Smooth muscle cell (in vitro differentiated cells): ENCODE measurements around the gene TNRC18. TPM values are rescaled to one million over a fixed set of nuclear protein-coding genes. Genes with fewer than 3 reads are reported as not detected.

Experiments
- DNase-seq: peaks from one replicate; lab custom pipeline; 2025; ENCODE audit not compliant: unreplicated experiment; lab: John Stamatoyannopoulos, UW
- H2AFZ ChIP-seq: fragments of 200-600 bp; sonication (generic); 2 replicates; pipeline ENCODE4 v1.6.0; 2016; ENCODE audit warnings: antibody characterized with exemption, low read depth, mild to moderate bottlenecking
- H3F3A ChIP-seq: fragments of 200-600 bp; sonication (generic); 2 replicates; pipeline ENCODE4 v1.6.0; 2017; ENCODE audit warnings: antibody characterized with exemption, low read depth
- H3K27ac ChIP-seq: fragments of 200-600 bp; sonication (generic); 2 replicates; pipeline ENCODE4 v1.5.1; 2016; ENCODE audit warnings: low read depth, mild to moderate bottlenecking
- H3K27me3 ChIP-seq: fragments of 200-600 bp; sonication (generic); 2 replicates; pipeline ENCODE4 v1.6.1; 2016; ENCODE audit warnings: low read depth, mild to moderate bottlenecking
- H3K36me3 ChIP-seq: fragments of 200-600 bp; sonication (generic); 2 replicates; pipeline ENCODE4 v1.5.1; 2016; ENCODE audit warnings: low read depth
- H3K4me1 ChIP-seq: fragments of 200-600 bp; sonication (generic); 2 replicates; pipeline ENCODE4 v1.5.1; 2016; ENCODE audit warnings: low read depth
- H3K4me2 ChIP-seq: fragments of 200-600 bp; sonication (generic); 2 replicates; pipeline ENCODE4 v1.6.0; 2016; ENCODE audit warnings: mild to moderate bottlenecking
- H3K4me3 ChIP-seq: fragments of 200-600 bp; sonication (generic); 2 replicates; pipeline ENCODE4 v1.5.1; 2016; ENCODE audit warnings: mild to moderate bottlenecking
- H3K79me2 ChIP-seq: fragments of 200-600 bp; sonication (generic); 2 replicates; pipeline ENCODE4 v1.6.0; 2016; ENCODE audit warnings: low read depth, mild to moderate bottlenecking
- H3K9ac ChIP-seq: fragments of 200-600 bp; sonication (generic); 2 replicates; pipeline ENCODE4 v1.6.0; 2016; ENCODE audit warnings: low read depth
- H3K9me3 ChIP-seq: fragments of 200-600 bp; sonication (generic); replicated peaks from 2 replicates; pipeline ENCODE4 v1.5.1; 2016; ENCODE audit warnings: low read depth
- H4K20me1 ChIP-seq: fragments of 200-600 bp; sonication (generic); 2 replicates; pipeline ENCODE4 v1.6.0; 2016; ENCODE audit warnings: low read depth
- WGBS: methylation state at CpG from one replicate; pipeline ENCODE4 v1.1.7; 2016; ENCODE audit warnings: low lambda C conversion rate; 5-methylcytosine and 5-hydroxymethylcytosine counted together
- polyA plus RNA-seq: library from polyadenylated mRNA; unstranded; fragments of >200 nt; fragmentation: Nextera tagmentation; extraction: Ambion mirVana; gene quantifications from 2 replicates; pipeline ENCODE4 v1.2.1, GENCODE V29; 2016
- total RNA-seq: library from RNA; depleted of rRNA; stranded (reverse); fragments of >200 nt; gene quantifications from 2 replicates; pipeline ENCODE4 v1.2.3, GENCODE V29; 2014
- TF ChIP-seq, protein P1 (sequence below): fragments of 200-600 bp; sonication (generic); IDR thresholded peaks from 2 replicates; pipeline ENCODE4 v1.5.1; 2017; ENCODE audit warnings: borderline replicate concordance, mild to moderate bottlenecking, antibody characterized with exemption; ENCODE audit not compliant: insufficient read depth, poor library complexity, severe bottlenecking

Gene TNRC18
- total and polyA plus RNA-seq, 2 experiments from 2014 or later: 6.4 to 40.3 TPM

DNA sequence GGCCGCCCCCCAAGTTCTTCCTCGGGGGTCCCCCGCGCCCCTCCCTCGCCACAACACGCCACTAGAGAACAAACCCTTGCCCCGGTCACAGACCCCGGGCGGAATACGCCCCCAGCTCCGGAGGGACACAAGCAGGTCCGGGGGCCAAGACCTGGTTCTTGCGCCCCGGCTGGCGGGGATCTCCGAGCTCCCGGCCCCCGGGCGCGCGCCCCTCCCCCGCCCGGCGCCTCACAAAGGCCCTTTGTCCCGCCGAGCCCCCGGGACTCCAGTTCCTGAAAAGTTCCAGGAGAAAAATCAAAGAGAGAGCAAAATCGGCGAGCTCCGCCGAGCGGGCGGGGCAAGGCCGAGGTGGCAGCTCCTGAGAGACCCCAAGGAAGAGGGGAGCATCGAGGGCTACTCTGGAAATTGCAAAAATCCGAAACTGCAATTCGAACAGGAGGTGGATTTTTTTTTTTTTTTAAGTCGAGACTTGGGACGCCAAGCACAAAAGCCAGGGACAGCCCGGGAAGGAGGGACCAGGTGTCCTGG, 4.0 kb downstream of the TNRC18 start:
- H3K4me2 ChIP-seq: peak overlapping the region; percentile 100
- no peaks in the 10 kb centered on the region for H3K27me3 ChIP-seq
- peaks cover 63% of the 10 kb centered on the region for H4K20me1 ChIP-seq
- WGBS: under 1% methylated on average over 18 of the region's 40 CpGs
- H2AFZ ChIP-seq: no peak overlapping the region
- no peak for DNase-seq
- TF ChIP-seq, protein P1, sequence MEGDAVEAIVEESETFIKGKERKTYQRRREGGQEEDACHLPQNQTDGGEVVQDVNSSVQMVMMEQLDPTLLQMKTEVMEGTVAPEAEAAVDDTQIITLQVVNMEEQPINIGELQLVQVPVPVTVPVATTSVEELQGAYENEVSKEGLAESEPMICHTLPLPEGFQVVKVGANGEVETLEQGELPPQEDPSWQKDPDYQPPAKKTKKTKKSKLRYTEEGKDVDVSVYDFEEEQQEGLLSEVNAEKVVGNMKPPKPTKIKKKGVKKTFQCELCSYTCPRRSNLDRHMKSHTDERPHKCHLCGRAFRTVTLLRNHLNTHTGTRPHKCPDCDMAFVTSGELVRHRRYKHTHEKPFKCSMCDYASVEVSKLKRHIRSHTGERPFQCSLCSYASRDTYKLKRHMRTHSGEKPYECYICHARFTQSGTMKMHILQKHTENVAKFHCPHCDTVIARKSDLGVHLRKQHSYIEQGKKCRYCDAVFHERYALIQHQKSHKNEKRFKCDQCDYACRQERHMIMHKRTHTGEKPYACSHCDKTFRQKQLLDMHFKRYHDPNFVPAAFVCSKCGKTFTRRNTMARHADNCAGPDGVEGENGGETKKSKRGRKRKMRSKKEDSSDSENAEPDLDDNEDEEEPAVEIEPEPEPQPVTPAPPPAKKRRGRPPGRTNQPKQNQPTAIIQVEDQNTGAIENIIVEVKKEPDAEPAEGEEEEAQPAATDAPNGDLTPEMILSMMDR: no peak
- peaks cover 7% of the 10 kb centered on the region for H3F3A ChIP-seq
- peak overlapping the region; percentile 98 for H3K4me3 ChIP-seq
- H3K9me3 ChIP-seq: no peaks in the 10 kb centered on the region
- H3K79me2 ChIP-seq: peaks cover 88% of the 10 kb centered on the region
- no peaks in the 10 kb centered on the region for H3K36me3 ChIP-seq
- peaks cover 22% of the 10 kb centered on the region for H3K4me1 ChIP-seq
- H3K9ac ChIP-seq: peak overlapping the region; percentile 92
- H3K27ac ChIP-seq: peak overlapping the region; percentile 55

DNA sequence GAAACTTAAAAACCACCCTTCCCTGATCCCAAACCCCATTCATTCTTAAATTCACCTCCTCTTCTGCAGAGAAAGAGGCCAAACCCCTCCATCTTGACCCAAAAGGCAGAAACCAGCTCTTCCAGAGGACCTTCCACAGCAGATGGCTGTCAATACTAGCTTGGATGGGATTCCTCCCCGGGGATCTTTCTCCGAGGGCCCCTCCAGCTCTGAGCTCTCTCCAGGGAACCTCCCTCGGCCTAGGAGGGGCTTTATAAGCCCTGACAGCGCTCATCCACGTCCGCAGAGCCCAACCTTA, 5.4 kb downstream of the TNRC18 start:
- peaks cover 75% of the 10 kb centered on the region for H4K20me1 ChIP-seq
- H3K9me3 ChIP-seq: no peaks in the 10 kb centered on the region
- H3K27me3 ChIP-seq: no peaks in the 10 kb centered on the region
- peaks cover 22% of the 10 kb centered on the region for H3K4me1 ChIP-seq
- peak overlapping the region; percentile 34 for H3K27ac ChIP-seq
- no peak overlapping the region for H2AFZ ChIP-seq
- peak overlapping the region; percentile 100 for H3K4me2 ChIP-seq
- peaks cover 7% of the 10 kb centered on the region for H3F3A ChIP-seq
- TF ChIP-seq, protein P1: no peak
- peaks cover 98% of the 10 kb centered on the region for H3K79me2 ChIP-seq
- no peaks in the 10 kb centered on the region for H3K36me3 ChIP-seq
- no peak for DNase-seq
- no peak overlapping the region for H3K9ac ChIP-seq
- peak overlapping the region; percentile 98 for H3K4me3 ChIP-seq
- WGBS: 8% methylated on average over 6 of the region's 6 CpGs

DNA sequence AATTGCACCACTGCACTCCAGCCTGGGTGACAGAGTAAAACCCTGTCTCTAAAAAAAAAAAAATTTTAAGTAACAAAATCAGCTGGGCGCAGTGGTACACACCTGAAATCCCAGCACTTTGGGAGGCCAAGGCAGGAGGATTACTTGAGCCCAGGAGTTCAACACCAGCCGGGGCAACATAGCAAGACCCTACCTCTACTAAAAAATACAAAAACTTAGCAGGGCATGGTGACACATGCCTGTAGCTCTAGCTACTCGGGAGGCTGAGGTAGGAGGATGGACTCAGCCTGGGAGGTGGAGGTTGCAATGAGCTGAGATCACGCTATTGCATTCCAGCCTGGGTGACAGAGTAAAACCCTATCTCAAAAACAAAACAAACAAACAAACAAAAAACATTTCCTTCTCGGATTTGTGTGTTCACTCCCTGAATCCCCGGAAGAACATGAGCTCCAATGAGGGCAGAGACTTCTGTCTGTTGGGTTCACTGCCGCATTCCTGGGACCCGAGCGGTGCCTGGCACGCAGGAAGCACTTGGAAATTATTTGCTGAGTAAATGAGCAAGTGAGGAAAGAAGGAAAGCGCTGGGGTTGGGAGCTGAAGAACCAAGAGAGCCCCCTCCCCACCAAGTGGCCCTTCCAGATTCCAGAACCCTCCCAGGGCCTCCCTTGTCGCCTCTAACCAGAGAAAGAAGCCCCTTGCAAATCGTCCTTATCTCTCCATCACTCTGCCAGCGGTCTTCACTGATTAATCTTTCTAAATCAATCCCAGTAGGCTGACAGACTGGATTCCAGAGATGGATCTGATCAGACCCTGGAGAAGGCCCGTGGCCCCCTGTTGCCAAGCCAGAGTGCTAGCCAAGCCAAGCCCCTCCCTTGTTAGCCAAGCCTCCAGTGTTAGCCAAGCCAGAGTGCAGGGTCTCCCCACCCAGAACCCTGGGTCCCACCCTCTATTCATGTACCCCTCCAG, 6.2 kb downstream of the TNRC18 start:
- H3K4me2 ChIP-seq: peak overlapping the region; percentile 100
- peaks cover 84% of the 10 kb centered on the region for H4K20me1 ChIP-seq
- H3K9ac ChIP-seq: peak overlapping the region; percentile 5
- no peak for DNase-seq
- no peak overlapping the region for H2AFZ ChIP-seq
- TF ChIP-seq, protein P1: no peak
- WGBS: 35% methylated on average over 15 of the region's 15 CpGs
- H3K36me3 ChIP-seq: no peaks in the 10 kb centered on the region
- H3K4me1 ChIP-seq: peaks cover 22% of the 10 kb centered on the region
- no peaks in the 10 kb centered on the region for H3K9me3 ChIP-seq
- peak overlapping the region; percentile 98 for H3K4me3 ChIP-seq
- peaks cover 7% of the 10 kb centered on the region for H3F3A ChIP-seq
- peak overlapping the region; percentile 34 for H3K27ac ChIP-seq
- peaks cover 98% of the 10 kb centered on the region for H3K79me2 ChIP-seq
- no peaks in the 10 kb centered on the region for H3K27me3 ChIP-seq
